Esophagus squamous epithelium (tissue), 5 donors: ENCODE data around the gene SMARCC2. TPM values are rescaled to one million over a fixed set of nuclear protein-coding genes. Genes with fewer than 3 reads are reported as not detected.

Source experiments
- DNase-seq: peaks from one replicate; lab custom pipeline; 2025; lab: John Stamatoyannopoulos, UW
- H3K27ac ChIP-seq, 4 donors: fragments of 200-600 bp; sonication (generic); one replicate each; pipeline ENCODE4 v1.5.1; 2016 to 2019; ENCODE audit warnings: mild to moderate bottlenecking in 1 of 4
- H3K27me3 ChIP-seq, 4 donors: fragments of 200-600 bp; sonication (generic); 1 replicate in 3 of 4; 2 replicates in 1 of 4; pipeline versions ENCODE4 v1.5.1 to v1.6.0; 2017 to 2021; ENCODE audit warnings: antibody characterized with exemption in 1 of 4
- H3K36me3 ChIP-seq, 3 donors: fragments of 200-600 bp; sonication (generic); one replicate each; pipeline ENCODE4 v1.5.1; 2016 to 2019
- H3K4me1 ChIP-seq, 3 donors: fragments of 200-600 bp; sonication (generic); one replicate each; pipeline ENCODE4 v1.5.1; 2017 to 2019
- H3K4me3 ChIP-seq, 4 donors: fragments of 200-600 bp; sonication (generic); 1 replicate in 3 of 4; 2 replicates in 1 of 4; pipeline ENCODE4 v1.5.1; 2016 to 2019; ENCODE audit warnings: mild to moderate bottlenecking in 2 of 4, moderate library complexity in 1 of 4
- H3K9me3 ChIP-seq, 3 donors: fragments of 200-600 bp; sonication (generic); one replicate each; pipeline ENCODE4 v1.5.1; 2016 to 2019
- POLR2A ChIP-seq, 4 donors: fragments of 450-650 bp; IDR thresholded peaks; one replicate each; pipeline ENCODE4 v1.6.1; 2017; ENCODE audit warnings: antibody characterized with exemption in 4 of 4, mild to moderate bottlenecking in 4 of 4, moderate library complexity in 3 of 4
- WGBS, 2 donors: methylation state at CpG; one replicate each; pipeline ENCODE4 v1.1.5; 2018; 5-methylcytosine and 5-hydroxymethylcytosine counted together
- intact Hi-C: fragments of 100-400 bp; cut with DNase I; formaldehyde crosslinking; loops from one replicate; pipeline ENCODE4 v1.15.0; 2022
- total RNA-seq, 4 donors: library from RNA; depleted of rRNA; stranded (reverse); fragments of >200 nt; gene quantifications; one replicate each; pipeline ENCODE4 v1.1.0, GENCODE V29; 2016
- TF ChIP-seq, protein P1 (sequence below), 6 experiments: fragments of 450-650 bp in 4 of 6; fragments of 200-600 bp in 2 of 6; sonication (generic) in 2 of 6; IDR thresholded peaks; one replicate each; pipeline ENCODE4 v1.5.1; 2016 to 2019; ENCODE audit warnings: antibody characterized with exemption in 6 of 6, mild to moderate bottlenecking in 4 of 6, moderate library complexity in 4 of 6
- donor health status: DM: yes; HTN: yes; CAD: no.

SMARCC2 gene
- total RNA-seq, 4 donors from 2014 or later = 31.7 to 64.9 (median 46.1) TPM

DNA sequence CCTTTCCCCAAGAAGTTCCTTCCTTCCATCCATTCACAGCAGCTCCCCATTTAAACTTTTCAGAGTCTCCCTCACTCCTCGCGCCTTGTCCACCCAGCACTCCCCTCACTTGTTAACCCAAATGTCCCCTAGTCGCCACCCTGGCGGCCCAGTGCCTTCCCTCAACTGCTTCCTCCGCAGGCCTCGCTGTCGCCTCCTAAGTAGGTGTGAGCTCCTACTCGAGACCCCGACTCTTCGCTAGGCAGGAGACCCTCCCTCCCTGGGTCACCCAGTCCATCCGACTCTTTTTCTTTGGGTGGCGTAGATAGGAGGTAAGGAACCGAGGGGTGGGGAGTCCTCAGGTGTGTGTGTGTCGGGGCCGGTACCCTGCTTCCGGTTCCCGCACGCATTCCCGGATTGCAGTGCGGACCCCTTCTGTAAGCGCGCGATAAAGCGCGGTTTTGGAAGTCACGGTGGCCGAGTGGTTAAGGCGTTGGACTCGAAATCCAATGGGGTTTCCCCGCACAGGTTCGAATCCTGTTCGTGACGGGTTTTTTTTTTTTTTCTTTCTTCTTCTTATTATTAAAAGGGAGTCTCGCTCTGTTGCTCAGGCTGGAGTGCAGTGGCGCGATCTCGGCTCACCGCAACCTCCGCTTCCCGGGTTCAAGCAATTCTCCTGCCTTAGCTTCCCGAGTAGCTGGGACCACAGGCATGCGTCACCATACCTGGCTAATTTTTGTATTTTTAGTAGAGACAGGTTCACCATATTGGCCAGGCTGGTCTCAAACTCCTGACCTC lies 823 bp upstream of the SMARCC2 start:
- TF ChIP-seq POLR2A (IDR thresholded peaks at IDR 0.05) = no peak
- TF ChIP-seq, protein P1, sequence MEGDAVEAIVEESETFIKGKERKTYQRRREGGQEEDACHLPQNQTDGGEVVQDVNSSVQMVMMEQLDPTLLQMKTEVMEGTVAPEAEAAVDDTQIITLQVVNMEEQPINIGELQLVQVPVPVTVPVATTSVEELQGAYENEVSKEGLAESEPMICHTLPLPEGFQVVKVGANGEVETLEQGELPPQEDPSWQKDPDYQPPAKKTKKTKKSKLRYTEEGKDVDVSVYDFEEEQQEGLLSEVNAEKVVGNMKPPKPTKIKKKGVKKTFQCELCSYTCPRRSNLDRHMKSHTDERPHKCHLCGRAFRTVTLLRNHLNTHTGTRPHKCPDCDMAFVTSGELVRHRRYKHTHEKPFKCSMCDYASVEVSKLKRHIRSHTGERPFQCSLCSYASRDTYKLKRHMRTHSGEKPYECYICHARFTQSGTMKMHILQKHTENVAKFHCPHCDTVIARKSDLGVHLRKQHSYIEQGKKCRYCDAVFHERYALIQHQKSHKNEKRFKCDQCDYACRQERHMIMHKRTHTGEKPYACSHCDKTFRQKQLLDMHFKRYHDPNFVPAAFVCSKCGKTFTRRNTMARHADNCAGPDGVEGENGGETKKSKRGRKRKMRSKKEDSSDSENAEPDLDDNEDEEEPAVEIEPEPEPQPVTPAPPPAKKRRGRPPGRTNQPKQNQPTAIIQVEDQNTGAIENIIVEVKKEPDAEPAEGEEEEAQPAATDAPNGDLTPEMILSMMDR (IDR thresholded peaks at IDR 0.05) = peak in 3 of 6 experiments; percentile 9 to 22 (median 9)
- Histone ChIP-seq H3K4me1 (peaks cover 18 to 38% (median 25%) of the 10 kb centered on the region in 3 donors), H3K4me3 (peak overlapping the region; percentile 78 to 97 (median 90)), H3K9me3 (no peaks in the 10 kb centered on the region), H3K27me3 (no peaks in the 10 kb centered on the region), H3K27ac (peak overlapping the region; percentile 93 to 99 (median 95)), H3K36me3 (peaks cover 2 to 22% (median 6%) of the 10 kb centered on the region in 3 donors)
- 1% methylated on average over 29 to 39 of the region's 42 CpGs for whole genome bisulfite sequencing, 2 donors
- peak; percentile 26 for DNase-seq
- intact Hi-C loops = loop anchor here (5.0 kb wide), 1 partner anchor 63 kb away; the partner anchor contains the start of gene ESYT1

DNA sequence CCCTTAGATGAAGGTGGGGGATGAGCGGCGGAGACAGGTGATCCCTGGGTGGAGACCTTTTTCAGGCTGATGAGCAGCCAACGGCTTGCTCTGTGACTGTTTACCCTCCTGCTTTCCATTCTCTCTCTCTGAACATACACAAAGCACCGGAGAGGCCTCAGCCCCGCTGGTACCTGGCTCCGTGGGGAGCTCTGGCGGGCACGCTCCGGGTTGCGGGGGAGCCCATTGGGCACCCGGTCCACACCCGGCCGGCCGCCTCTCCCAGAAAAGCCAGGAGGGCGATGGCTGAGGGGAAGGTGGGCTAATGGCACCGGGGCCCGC lies 545 bp downstream of the SMARCC2 start:
- peaks cover 11 to 36% (median 16%) of the 10 kb centered on the region in 3 donors for H3K36me3 ChIP-seq
- no peaks in the 10 kb centered on the region for H3K9me3 ChIP-seq
- intact Hi-C loops = loop anchor here (5.0 kb wide), 1 partner anchor 61 kb away; the partner anchor contains the start of gene ESYT1
- WGBS, 2 donors = 0 to 4% methylated on average over 2 to 3 of the region's 17 CpGs
- H3K27ac ChIP-seq = peak overlapping the region; percentile 93 to 99 (median 95)
- DNase-seq = no peak
- peaks cover 18 to 38% (median 25%) of the 10 kb centered on the region in 3 donors for H3K4me1 ChIP-seq
- TF ChIP-seq, protein P1 (IDR thresholded peaks at IDR 0.05) = no peak
- no peak for TF ChIP-seq POLR2A (IDR thresholded peaks at IDR 0.05)
- peak overlapping the region; percentile 78 to 97 (median 90) for H3K4me3 ChIP-seq
- H3K27me3 ChIP-seq = no peaks in the 10 kb centered on the region

DNA sequence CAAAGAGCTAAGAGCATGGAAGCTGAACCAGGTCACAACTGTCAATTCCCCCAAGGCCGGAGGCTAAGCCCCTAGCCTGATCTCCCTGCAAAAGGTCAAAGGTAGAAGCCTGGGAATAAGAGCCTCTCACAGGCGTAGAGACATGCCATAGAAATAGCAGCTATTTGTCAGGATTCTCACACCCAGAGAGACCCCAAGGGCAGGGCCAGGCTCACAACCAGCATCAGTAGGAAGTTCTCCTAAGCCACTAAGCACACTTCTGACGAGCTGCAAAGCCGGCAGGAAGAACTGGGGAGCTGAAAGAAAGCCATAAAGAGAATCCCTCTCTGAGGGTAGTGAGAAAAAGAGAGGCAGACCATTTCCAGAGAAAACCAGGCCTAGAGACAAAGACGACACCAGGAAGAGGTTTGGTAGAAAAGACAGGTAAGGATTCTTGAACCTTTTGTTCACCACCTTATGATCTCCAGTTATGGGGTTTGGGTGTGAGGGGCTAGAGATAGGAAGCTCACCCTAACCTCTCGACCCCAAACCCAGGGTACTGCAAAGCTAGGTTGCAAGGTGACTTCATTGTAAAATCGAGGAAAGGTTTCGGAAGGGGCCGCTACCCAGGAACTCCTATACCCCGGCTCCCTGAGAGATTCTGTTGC lies 1.0 kb downstream of the SMARCC2 start:
- Histone ChIP-seq H3K27me3 (no peaks in the 10 kb centered on the region), H3K27ac (peak overlapping the region; percentile 93 to 99 (median 95)), H3K4me3 (peak overlapping the region; percentile 78 to 97 (median 90)), H3K4me1 (peaks cover 18 to 38% (median 25%) of the 10 kb centered on the region in 3 donors), H3K36me3 (peaks cover 15 to 41% (median 19%) of the 10 kb centered on the region in 3 donors), H3K9me3 (no peaks in the 10 kb centered on the region)
- WGBS, 2 donors = 6 to 13% methylated on average over 10 of the region's 10 CpGs
- intact Hi-C loops = loop anchor here (5.0 kb wide), 1 partner anchor 61 kb away; the partner anchor contains the start of gene ESYT1
- TF ChIP-seq, protein P1 (IDR thresholded peaks at IDR 0.05) = no peak
- no peak for TF ChIP-seq POLR2A (IDR thresholded peaks at IDR 0.05)
- DNase-seq = no peak

DNA sequence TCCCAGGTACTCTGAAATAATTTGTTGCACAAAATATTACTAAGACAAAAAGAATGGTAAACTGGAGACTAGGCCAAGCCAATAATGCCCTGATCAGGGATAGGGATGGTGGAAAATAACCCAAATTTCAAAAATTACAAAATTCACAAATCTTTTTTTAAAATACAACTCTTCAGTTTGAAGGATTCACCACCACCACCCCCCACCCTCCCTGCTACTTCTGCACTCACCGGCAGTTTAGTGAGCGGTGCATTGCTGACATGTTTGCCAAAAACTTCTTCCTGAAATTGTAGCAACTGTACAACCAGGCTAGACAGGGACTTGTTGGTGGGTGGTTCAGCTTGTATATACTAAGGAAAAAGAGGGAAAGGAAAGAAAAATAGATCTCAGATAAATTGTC lies 2.3 kb downstream of the SMARCC2 start:
- Histone ChIP-seq H3K27me3 (no peaks in the 10 kb centered on the region), H3K27ac (peak overlapping the region in 1 of 4 donors; percentile 99), H3K36me3 (peaks cover 15 to 54% (median 30%) of the 10 kb centered on the region in 3 donors), H3K9me3 (no peaks in the 10 kb centered on the region), H3K4me3 (no peak overlapping the region), H3K4me1 (peaks cover 18 to 38% (median 25%) of the 10 kb centered on the region in 3 donors)
- DNase-seq = no peak
- intact Hi-C loops = loop anchor here (5.0 kb wide), 1 partner anchor 60 kb away; the partner anchor contains the start of gene ESYT1
- 53 to 72% methylated on average over 2 of the region's 2 CpGs for WGBS, 2 donors
- no peak for TF ChIP-seq POLR2A (IDR thresholded peaks at IDR 0.05)
- TF ChIP-seq, protein P1 (IDR thresholded peaks at IDR 0.05) = no peak
